NT2/D1 (cell line): ENCODE results near the gene CHIC2.

ENCODE experiments used
- SUZ12 ChIP-seq: IDR thresholded peaks from 2 replicates; pipeline ENCODE4 v1.6.1; 2011; ENCODE audit not compliant: insufficient read length, insufficient read depth; ENCODE audit errors: extremely low read depth
- YY1 ChIP-seq: IDR thresholded peaks from 2 replicates; pipeline ENCODE4 v1.6.1; 2011; ENCODE audit not compliant: insufficient read length, insufficient read depth
- ZNF274 ChIP-seq: IDR thresholded peaks from 2 replicates; pipeline ENCODE4 v1.6.1; 2011; ENCODE audit warnings: mild to moderate bottlenecking, low read depth, low read length

DNA sequence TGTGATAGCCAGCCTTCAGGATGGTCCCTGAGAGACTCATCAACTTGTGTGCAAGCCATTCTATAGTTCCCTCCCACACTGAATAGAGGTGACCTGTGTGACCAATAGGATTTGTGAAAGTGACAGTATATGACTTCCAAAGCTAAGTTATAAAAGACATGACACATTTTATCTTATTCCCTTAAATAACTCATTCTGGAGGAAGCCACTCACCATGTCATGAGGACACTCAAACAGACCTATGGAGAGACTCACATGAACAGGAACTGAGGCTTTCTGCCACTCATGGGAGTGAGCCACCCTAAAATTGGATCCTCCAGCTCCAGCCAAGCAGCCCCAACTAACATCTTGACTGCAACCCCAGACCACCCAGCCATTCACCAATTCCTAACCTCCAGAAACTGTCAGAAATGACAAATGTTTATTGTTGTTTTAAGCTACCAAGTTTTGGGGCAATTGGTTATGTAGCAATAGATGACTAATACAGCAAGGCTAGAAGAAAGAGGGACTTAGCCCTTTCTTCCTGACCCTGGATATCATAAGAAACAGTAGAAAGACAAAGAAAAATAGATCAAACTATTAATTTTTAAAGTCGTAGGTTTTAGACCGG, 9.0 kb upstream of the CHIC2 start:
- TF ChIP-seq ZNF274, result no peak
- no peak for TF ChIP-seq YY1
- TF ChIP-seq SUZ12, result no peak
